AG09319 (cell line): Measurements from ENCODE around the gene CYSRT1.
"Not testable (repeated sequence)": the region's sequence is repeated elsewhere in the genome, so short reads cannot be mapped to it uniquely, and the experiment has no call there.

Source experiments
- DNase-seq: peaks from one replicate; pipeline ENCODE4 v3.0.0-alpha.2; 2010; ENCODE audit warnings: low read depth; ENCODE audit errors: extremely low read depth
- CTCF ChIP-seq: IDR thresholded peaks from 2 replicates; pipeline ENCODE4 v1.5.1; 2011; ENCODE audit warnings: low read depth, mild to moderate bottlenecking, inconsistent platforms, low read length, moderate library complexity

CYSRT1 gene

GRCh38 chr9:137240318-137240840 lies 15.4 kb downstream of the CYSRT1 start:
- no peak for TF ChIP-seq CTCF
- DNase-seq: peak; percentile 59

- no peak for TF ChIP-seq CTCF
- peak; percentile 100 for DNase-seq
Observed at GRCh38 chr9:137240841-137241489, 16.0 kb downstream of the CYSRT1 start, which contains the start of gene TUBB4B. Gene TUBB4B, plus strand, starts transcription at chr9:137241287. Its CDS starts 74 bp downstream, at chr9:137241361.

GRCh38 chr9:137241490-137242268 lies 16.7 kb downstream of the CYSRT1 start:
- no peak for TF ChIP-seq CTCF
- no peak for DNase-seq

GRCh38 chr9:137242269-137243203 lies 17.6 kb downstream of the CYSRT1 start:
- no peak for TF ChIP-seq CTCF
- no peak for DNase-seq

- not testable (repeated sequence) for DNase-seq
Observed at GRCh38 chr9:137243266-137243625, 18.3 kb downstream of the CYSRT1 start.

- TF ChIP-seq CTCF: no peak
- no peak for DNase-seq
Observed at GRCh38 chr9:137243626-137244485, 18.9 kb downstream of the CYSRT1 start.
